ENCODE measurements around the gene GPI.

GRCh38 chr19:34411216-34411615 lies 46.2 kb downstream of the GPI start:
- TF ChIP-seq, protein P1, sequence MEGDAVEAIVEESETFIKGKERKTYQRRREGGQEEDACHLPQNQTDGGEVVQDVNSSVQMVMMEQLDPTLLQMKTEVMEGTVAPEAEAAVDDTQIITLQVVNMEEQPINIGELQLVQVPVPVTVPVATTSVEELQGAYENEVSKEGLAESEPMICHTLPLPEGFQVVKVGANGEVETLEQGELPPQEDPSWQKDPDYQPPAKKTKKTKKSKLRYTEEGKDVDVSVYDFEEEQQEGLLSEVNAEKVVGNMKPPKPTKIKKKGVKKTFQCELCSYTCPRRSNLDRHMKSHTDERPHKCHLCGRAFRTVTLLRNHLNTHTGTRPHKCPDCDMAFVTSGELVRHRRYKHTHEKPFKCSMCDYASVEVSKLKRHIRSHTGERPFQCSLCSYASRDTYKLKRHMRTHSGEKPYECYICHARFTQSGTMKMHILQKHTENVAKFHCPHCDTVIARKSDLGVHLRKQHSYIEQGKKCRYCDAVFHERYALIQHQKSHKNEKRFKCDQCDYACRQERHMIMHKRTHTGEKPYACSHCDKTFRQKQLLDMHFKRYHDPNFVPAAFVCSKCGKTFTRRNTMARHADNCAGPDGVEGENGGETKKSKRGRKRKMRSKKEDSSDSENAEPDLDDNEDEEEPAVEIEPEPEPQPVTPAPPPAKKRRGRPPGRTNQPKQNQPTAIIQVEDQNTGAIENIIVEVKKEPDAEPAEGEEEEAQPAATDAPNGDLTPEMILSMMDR (IDR thresholded peaks at IDR 0.05; ENCODE audit: control extremely low read depth in 1 of 3, insufficient read depth in 1 of 3, low read depth in 1 of 3, low read length in 3 of 3): no peak
- TF ChIP-seq TAF1 (IDR thresholded peaks at IDR 0.05; ENCODE audit: low read depth, low read length): no peak
- no peak for TF ChIP-seq TEAD4 (IDR thresholded peaks at IDR 0.05; ENCODE audit: low read depth, low read length)
- TF ChIP-seq RXRA (IDR thresholded peaks at IDR 0.05; ENCODE audit: insufficient read depth, low read depth, low read length): no peak
- no peak for TF ChIP-seq RNF2 (IDR thresholded peaks at IDR 0.05; ENCODE audit: borderline replicate concordance, low read depth, low read length, missing control alignments, poor library complexity, severe bottlenecking)
- no peak for TF ChIP-seq SIN3A (conservative IDR thresholded peaks at IDR 0.05 in 1 of 2, IDR thresholded peaks at IDR 0.05 in 1 of 2; ENCODE audit: low read depth in 1 of 2, low read length in 2 of 2)
- no peak for TF ChIP-seq JUN (IDR thresholded peaks at IDR 0.05; ENCODE audit: low read depth, low read length)
- no peak for TF ChIP-seq EP300 (IDR thresholded peaks at IDR 0.05; ENCODE audit: borderline replicate concordance in 1 of 2, low read depth in 2 of 2, low read length in 2 of 2)
- TF ChIP-seq POLR2A (IDR thresholded peaks at IDR 0.05; ENCODE audit: control extremely low read depth in 1 of 2, low read depth in 2 of 2, low read length in 2 of 2): no peak
- no peak for TF ChIP-seq HDAC2 (IDR thresholded peaks at IDR 0.05; ENCODE audit: borderline replicate concordance in 1 of 2, low read depth in 2 of 2, low read length in 2 of 2)
- no peak for TF ChIP-seq SP4 (IDR thresholded peaks at IDR 0.05; ENCODE audit: low read length)
